ENCODE results near the gene UBE2V1. TPM values are rescaled to one million over a fixed set of nuclear protein-coding genes. Genes with fewer than 3 reads are reported as not detected.

UBE2V1 gene
- total RNA-seq, 2 experiments from 2014 or later: 115 to 140 TPM

- Mint-ChIP-seq H3K27ac (no peak overlapping the region), H3K36me3 (ENCODE audit: low read depth) (peaks cover 67% of the 10 kb centered on the region), H3K27me3 (no peaks in the 10 kb centered on the region), H3K9me3 (no peaks in the 10 kb centered on the region), H3K4me3 (no peak overlapping the region), H3K4me1 (ENCODE audit: low read depth) (peaks cover 54% of the 10 kb centered on the region)
- no peak overlapping the region for H3K4me3 ChIP-seq (ENCODE audit: low read length)
- H3K27ac ChIP-seq (ENCODE audit: low read depth in 1 of 2, low read length in 2 of 2): no peak overlapping the region
- POLR2A ChIA-PET: interaction anchor here (1.5 kb wide), 1 partner anchor 12 kb away, joined by 3 read pairs; no protein-coding TSS in a partner anchor
- DNase-seq (no peak), ATAC-seq (ENCODE audit: poor library complexity) (no peak)
- peaks cover 64% of the 10 kb centered on the region for H3K36me3 ChIP-seq (ENCODE audit: insufficient read depth, low read length)
- H3K27me3 ChIP-seq (ENCODE audit: control insufficient read depth in 1 of 2, insufficient read depth in 2 of 2, low read length in 2 of 2): no peaks in the 10 kb centered on the region
- intact Hi-C loops (cut with DNase I, micrococcal nuclease): no loop called here
- TF ChIP-seq CTCF (IDR thresholded peaks at IDR 0.05): no peak
- CTCF ChIA-PET: interaction anchor here (2.5 kb wide), 1 partner anchor 23 kb away, joined by 7 read pairs; no protein-coding TSS in a partner anchor
- no peaks in the 10 kb centered on the region for H3K9me3 ChIP-seq (ENCODE audit: control insufficient read depth in 1 of 2, insufficient read depth in 1 of 2, low read length in 2 of 2)
- H3K4me1 ChIP-seq (ENCODE audit: insufficient read depth, low read length): peaks cover 7% of the 10 kb centered on the region
These were observed 18.4 kb downstream of the UBE2V1 start for GRCh38 chr20:50094522-50094921.

GRCh38 chr20:50093240-50093639 is 19.7 kb downstream of the UBE2V1 start:
- ChIA-PET POLR2A (interaction anchor here (1.2 to 1.4 kb wide), 2 partner anchors 13 to 60 kb away, joined by 3 to 4 read pairs; no protein-coding TSS in a partner anchor), CTCF (interaction anchor here (1.7 to 2.5 kb wide), 2 partner anchors 22 to 114 kb away, joined by 4 to 7 read pairs; no protein-coding TSS in a partner anchor)
- ATAC-seq (ENCODE audit: poor library complexity) (no peak), DNase-seq (no peak)
- peaks cover 73% of the 10 kb centered on the region for H3K36me3 Mint-ChIP-seq (ENCODE audit: low read depth)
- peaks cover 48% of the 10 kb centered on the region for H3K4me1 Mint-ChIP-seq (ENCODE audit: low read depth)
- no peak overlapping the region for H3K27ac ChIP-seq (ENCODE audit: low read depth in 1 of 2, low read length in 2 of 2)
- no peak overlapping the region for H3K4me3 Mint-ChIP-seq
- H3K27me3 ChIP-seq (ENCODE audit: control insufficient read depth in 1 of 2, insufficient read depth in 2 of 2, low read length in 2 of 2): no peaks in the 10 kb centered on the region
- no peak overlapping the region for H3K4me3 ChIP-seq (ENCODE audit: low read length)
- intact Hi-C loops (cut with DNase I, micrococcal nuclease): no loop called here
- H3K27me3 Mint-ChIP-seq: no peaks in the 10 kb centered on the region
- no peaks in the 10 kb centered on the region for H3K9me3 ChIP-seq (ENCODE audit: control insufficient read depth in 1 of 2, insufficient read depth in 1 of 2, low read length in 2 of 2)
- TF ChIP-seq CTCF (IDR thresholded peaks at IDR 0.05): no peak
- H3K9me3 Mint-ChIP-seq: no peaks in the 10 kb centered on the region
- peaks cover 69% of the 10 kb centered on the region for H3K36me3 ChIP-seq (ENCODE audit: insufficient read depth, low read length)
- no peak overlapping the region for H3K27ac Mint-ChIP-seq
- H3K4me1 ChIP-seq (ENCODE audit: insufficient read depth, low read length): peaks cover 4% of the 10 kb centered on the region

- no peak overlapping the region for H3K4me3 Mint-ChIP-seq
- Histone ChIP-seq H3K9me3 (ENCODE audit: control insufficient read depth in 1 of 2, insufficient read depth in 1 of 2, low read length in 2 of 2) (no peaks in the 10 kb centered on the region), H3K4me1 (ENCODE audit: insufficient read depth, low read length) (peaks cover 1% of the 10 kb centered on the region), H3K27ac (ENCODE audit: low read depth in 1 of 2, low read length in 2 of 2) (no peak overlapping the region), H3K4me3 (ENCODE audit: low read length) (no peak overlapping the region), H3K27me3 (ENCODE audit: control insufficient read depth in 1 of 2, insufficient read depth in 2 of 2, low read length in 2 of 2) (no peaks in the 10 kb centered on the region), H3K36me3 (ENCODE audit: insufficient read depth, low read length) (peaks cover 69% of the 10 kb centered on the region)
- no peaks in the 10 kb centered on the region for H3K9me3 Mint-ChIP-seq
- H3K27me3 Mint-ChIP-seq: no peaks in the 10 kb centered on the region
- no peak overlapping the region for H3K27ac Mint-ChIP-seq
- peaks cover 73% of the 10 kb centered on the region for H3K36me3 Mint-ChIP-seq (ENCODE audit: low read depth)
- DNase-seq (no peak), ATAC-seq (ENCODE audit: poor library complexity) (no peak)
- intact Hi-C loops (cut with DNase I, micrococcal nuclease): no loop called here
- H3K4me1 Mint-ChIP-seq (ENCODE audit: low read depth): peaks cover 39% of the 10 kb centered on the region
- POLR2A ChIA-PET: interaction anchor here (1.2 to 1.4 kb wide), 3 partner anchors 14 to 61 kb away, joined by 3 to 4 read pairs (median 3); no protein-coding TSS in a partner anchor
- TF ChIP-seq CTCF (IDR thresholded peaks at IDR 0.05): no peak
- CTCF ChIA-PET: interaction anchor here (1.7 to 2.5 kb wide), 2 partner anchors 21 to 113 kb away, joined by 4 to 7 read pairs; no protein-coding TSS in a partner anchor
These were observed 20.5 kb downstream of the UBE2V1 start for GRCh38 chr20:50092436-50092835.

Data from CD4-positive, alpha-beta T cell (primary cell).